K562 (cell line): ENCODE data around the gene STXBP6. TPM values are rescaled to one million over a fixed set of nuclear protein-coding genes. Genes with fewer than 3 reads are reported as not detected.

Experiments
- ATAC-seq: fragments of 200-7000 bp; cut with Tn5 transposase; 3 replicates; pipeline ENCODE4 v1.9.1; 2020; ENCODE audit warnings: moderate library complexity
- BruUV-seq: library from RNA; stranded (reverse); fragments of 400-500 nt; replicated peaks from 2 replicates; lab custom pipeline; 2021; lab: Mats Ljungman, UMichigan
- CTCF ChIA-PET: fragments of 300-600 bp; formaldehyde crosslinking; extraction: SDS; loops from one replicate; lab custom pipeline; 2021; ENCODE audit warnings: low intra/inter-chr PET ratio; lab: Yijun Ruan, JAX
- POLR2A ChIA-PET: fragments of 300-600, 350-650 bp; sonication (Branson Sonifier 250); formaldehyde crosslinking; extraction: SDS; loops from one replicate; lab custom pipeline; 2021; ENCODE audit warnings: antibody characterized with exemption, inconsistent platforms; lab: Yijun Ruan, JAX
- DNase-seq, 4 experiments: peaks; one replicate each; pipeline versions ENCODE4 v3.0.0 to v3.0.0-alpha.2; 2011 to 2018; ENCODE audit warnings: low spot score in 3 of 4, mixed read lengths in 3 of 4; ENCODE audit errors: extremely low read depth in 1 of 4
- FAIRE-seq: peaks from 2 replicates; lab custom pipeline; 2011; peaks lifted over from hg19 to GRCh38; lab: Jason Lieb, UNC
- H2AFZ ChIP-seq: 2 replicates; pipeline ENCODE4 v1.6.0; 2011; ENCODE audit warnings: low read depth, low read length, control low read depth, inconsistent platforms
- H3K27ac ChIP-seq: fragments of 200-600 bp; 3 replicates; pipeline ENCODE4 v1.8.0; 2011; ENCODE audit warnings: low read depth, mild to moderate bottlenecking, control low read depth, inconsistent platforms, low read length, moderate library complexity, mixed read lengths; ENCODE audit errors: extremely low read depth
- H3K27me3 ChIP-seq, 2 experiments: fragments of 300-600 bp in 1 of 2; 2 replicates in 1 of 2; 3 replicates in 1 of 2; pipeline versions ENCODE4 v1.6.0 to v1.8.0; 2011; ENCODE audit warnings: inconsistent platforms in 2 of 2, low read length in 2 of 2, mild to moderate bottlenecking in 1 of 2, mixed read lengths in 1 of 2, moderate library complexity in 1 of 2; ENCODE audit not compliant: control insufficient read depth in 2 of 2, insufficient read depth in 2 of 2
- H3K36me3 ChIP-seq: fragments of 300-600 bp; 3 replicates; pipeline ENCODE4 v1.8.0; 2011; ENCODE audit warnings: mild to moderate bottlenecking, low read length, inconsistent platforms; ENCODE audit not compliant: control insufficient read depth, insufficient read depth
- H3K4me1 ChIP-seq, 2 experiments: fragments of 200-600 bp in 1 of 2; replicated peaks in 1 of 2; 2 replicates in 1 of 2; 3 replicates in 1 of 2; pipeline versions ENCODE4 v1.5.1 to v1.8.0; 2011; ENCODE audit warnings: inconsistent platforms in 2 of 2, low read length in 2 of 2, mild to moderate bottlenecking in 1 of 2, mixed read lengths in 1 of 2, moderate library complexity in 1 of 2; ENCODE audit not compliant: control insufficient read depth in 2 of 2, insufficient read depth in 2 of 2
- H3K4me2 ChIP-seq: 2 replicates; pipeline ENCODE4 v1.6.1; 2011; ENCODE audit warnings: low read length, control low read depth, inconsistent platforms, mixed read lengths; ENCODE audit not compliant: insufficient read depth
- H3K4me3 ChIP-seq: fragments of 200-600 bp; sonication (generic), shearing (Covaris generic); 2 replicates; pipeline ENCODE4 v1.5.1; 2016; ENCODE audit warnings: control low read depth, inconsistent platforms
- H3K79me2 ChIP-seq: fragments of 200-600 bp; 3 replicates; pipeline ENCODE4 v1.8.0; 2011; ENCODE audit warnings: low read length, inconsistent platforms; ENCODE audit not compliant: control insufficient read depth, insufficient read depth
- H3K9ac ChIP-seq, 2 experiments: 2 replicates each; pipeline versions ENCODE4 v1.6.0 to v1.6.1; 2011; ENCODE audit warnings: low read depth in 2 of 2, low read length in 2 of 2, control low read depth in 1 of 2, inconsistent platforms in 1 of 2, mild to moderate bottlenecking in 1 of 2, mixed read lengths in 1 of 2; ENCODE audit not compliant: insufficient read depth in 1 of 2
- H3K9me1 ChIP-seq: one replicate; pipeline ENCODE4 v1.6.0; 2011; ENCODE audit warnings: inconsistent platforms, mild to moderate bottlenecking, low read length, moderate library complexity; ENCODE audit not compliant: control insufficient read depth, insufficient read depth
- H3K9me3 ChIP-seq: replicated peaks from 2 replicates; pipeline ENCODE4 v1.5.1; 2011; ENCODE audit warnings: low read depth, low read length, inconsistent platforms; ENCODE audit not compliant: control insufficient read depth, insufficient read depth
- H4K20me1 ChIP-seq: replicated peaks from 2 replicates; pipeline ENCODE4 v1.6.1; 2011; ENCODE audit warnings: low read length, inconsistent platforms, mixed read lengths; ENCODE audit not compliant: control insufficient read depth, insufficient read depth
- CBX2 ChIP-seq: fragments of 200-600 bp; sonication (generic); IDR thresholded peaks from one replicate; pipeline ENCODE4 v1.6.1; 2012; ENCODE audit warnings: mild to moderate bottlenecking, low read length, inconsistent platforms; ENCODE audit not compliant: insufficient read depth, poor library complexity, severe bottlenecking
- GABPB1 ChIP-seq: sonication (generic); formaldehyde crosslinking; IDR thresholded peaks from 2 replicates; pipeline ENCODE4 v1.8.0; 2022; ENCODE audit warnings: mild to moderate bottlenecking, missing genetic modification reagents
- IFI16 ChIP-seq: fragments of 250-450 bp; sonication (Bioruptor Pico); IDR thresholded peaks from 2 replicates; pipeline ENCODE4 v2.1.2; 2022; ENCODE audit warnings: mild to moderate bottlenecking, inconsistent platforms
- KAT7 ChIP-seq: sonication (generic); formaldehyde crosslinking; IDR thresholded peaks from 2 replicates; pipeline ENCODE4 v1.8.0; 2022; ENCODE audit warnings: missing genetic modification reagents, mild to moderate bottlenecking, borderline replicate concordance
- NR4A1 ChIP-seq, 2 experiments: fragments of 250-450 bp in 1 of 2; fragments of 450-650 bp in 1 of 2; sonication (Bioruptor Pico) in 1 of 2; IDR thresholded peaks; 2 replicates each; pipeline versions ENCODE4 v1.4.0 to v1.6.1; 2016 to 2020; ENCODE audit warnings: mild to moderate bottlenecking in 2 of 2, missing compliant biosample characterization in 1 of 2, missing genetic modification characterization in 1 of 2, moderate library complexity in 1 of 2
- ZNF140 ChIP-seq: fragments of 250-450 bp; sonication (Bioruptor Pico); IDR thresholded peaks from 2 replicates; pipeline ENCODE4 v1.8.0; 2021; ENCODE audit warnings: moderate library complexity, mild to moderate bottlenecking, inconsistent platforms
- ZNF695 ChIP-seq: fragments of 450-650 bp; formaldehyde crosslinking; IDR thresholded peaks from 2 replicates; pipeline ENCODE4 v1.4.0; 2020; ENCODE audit warnings: mild to moderate bottlenecking, moderate library complexity
- WGBS: fragments of 100-300 bp; shearing (Covaris generic); methylation state at CpG from one replicate; pipeline ENCODE4 v1.1.6; 2016; ENCODE audit warnings: low coverage, mixed read lengths; ENCODE audit not compliant: insufficient coverage; ENCODE audit errors: missing lambda C conversion rate; 5-methylcytosine and 5-hydroxymethylcytosine counted together
- in situ Hi-C: fragments of 300-500 bp; cut with MboI; formaldehyde crosslinking; loops from 4 replicates; pipeline ENCODE4 v1.15.0; 2018; ENCODE audit warnings: inconsistent platforms, mixed read lengths
- intact Hi-C: fragments of 100-400 bp; cut with micrococcal nuclease; formaldehyde crosslinking; loops from 2 replicates; pipeline ENCODE4 v1.14.2; 2022
- polyA plus RNA-seq, 8 experiments: library from polyadenylated mRNA; depleted of rRNA in 4 of 8; stranded (reverse) in 5 of 8; unstranded in 3 of 8; fragments of >200 nt; fragmentation: Nextera tagmentation in 2 of 8; fragmentation: Illumina TruSeq in 1 of 8; extraction: Ambion mirVana in 2 of 8; extraction: Trizol in 1 of 8; gene quantifications; 2 replicates each; pipeline versions ENCODE4 v1.2.1 to v1.2.3, GENCODE V29; 2011 to 2014; ENCODE audit warnings: inconsistent platforms in 1 of 8, missing spikeins in 1 of 8
- total RNA-seq, 7 experiments: library from RNA; depleted of rRNA in 6 of 7; stranded (reverse); fragments of >200 nt in 6 of 7; fragmentation: Illumina TruSeq in 2 of 7; extraction: Trizol in 2 of 7; gene quantifications; 2 replicates each; pipeline versions ENCODE4 v1.2.1 to v1.2.3, GENCODE V29; 2011 to 2021; ENCODE audit warnings: low replicate concordance in 1 of 7
- TF ChIP-seq, protein P1 (sequence below): fragments of 250-450 bp; sonication (Bioruptor Pico); IDR thresholded peaks from 2 replicates; pipeline ENCODE4 v1.8.0; 2022; ENCODE audit warnings: inconsistent platforms, mild to moderate bottlenecking, moderate library complexity, borderline replicate concordance
- TF ChIP-seq, protein P2 (sequence below): sonication (generic); IDR thresholded peaks from 2 replicates; pipeline ENCODE4 v1.6.1; 2016
- TF ChIP-seq, protein P3 (sequence below): sonication (generic); formaldehyde crosslinking; IDR thresholded peaks from 2 replicates; pipeline ENCODE4 v1.8.0; 2022; ENCODE audit warnings: missing genetic modification reagents, mild to moderate bottlenecking, borderline replicate concordance

Gene STXBP6
- total and polyA plus RNA-seq, 9 of the 15 experiments (the other 6 are each of a cell fraction or from before 2014, with no cell fraction given) = 0.27 to 0.89 (median 0.59) TPM

DNA sequence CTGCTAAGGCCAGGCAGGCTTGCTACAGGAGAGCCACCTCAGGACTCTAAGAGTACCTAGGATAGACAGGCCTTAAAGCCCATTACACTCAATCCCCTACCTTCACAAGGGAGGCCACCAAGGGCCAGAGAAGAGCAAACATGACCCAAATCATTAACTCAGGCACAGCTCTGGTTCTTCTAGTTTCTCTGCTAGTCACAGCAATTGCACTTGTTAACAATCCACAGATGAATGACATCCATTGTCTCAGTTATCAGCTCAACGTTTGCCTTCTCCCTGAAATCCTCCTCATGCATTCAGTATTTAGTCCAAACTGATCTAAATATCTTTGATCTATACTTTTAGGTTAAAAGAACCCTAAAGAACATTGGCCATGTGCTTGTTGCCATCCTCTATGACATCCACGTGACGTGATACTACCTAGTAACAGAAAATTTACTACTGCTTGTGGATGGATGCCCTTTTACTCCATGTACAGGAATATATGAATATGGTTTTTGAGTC lies 164.5 kb downstream of the STXBP6 start:
- Histone ChIP-seq H4K20me1 (no peaks in the 10 kb centered on the region), H3K79me2 (no peaks in the 10 kb centered on the region), H3K27me3 (no peaks in the 10 kb centered on the region), H3K36me3 (no peaks in the 10 kb centered on the region), H3K4me1 (no peaks in the 10 kb centered on the region), H3K9ac (no peak overlapping the region), H3K9me1 (no peaks in the 10 kb centered on the region), H3K4me2 (no peak overlapping the region), H2AFZ (no peak overlapping the region), H3K4me3 (no peak overlapping the region), H3K27ac (no peak overlapping the region), H3K9me3 (no peaks in the 10 kb centered on the region)
- DNase-seq (no peak), ATAC-seq (no peak), FAIRE-seq (no peak)
- intact Hi-C loops = no loop called here
- 0% methylated on average over 3 of the region's 3 CpGs for WGBS
- in situ Hi-C loops = no loop called here
- ChIA-PET CTCF (no interaction called here), POLR2A (interaction anchor here (1.3 kb wide), 1 partner anchor 8 kb away, joined by 3 read pairs; no protein-coding TSS in a partner anchor)
- no TSS peak for BruUV-seq
- TF ChIP-seq, protein P1, sequence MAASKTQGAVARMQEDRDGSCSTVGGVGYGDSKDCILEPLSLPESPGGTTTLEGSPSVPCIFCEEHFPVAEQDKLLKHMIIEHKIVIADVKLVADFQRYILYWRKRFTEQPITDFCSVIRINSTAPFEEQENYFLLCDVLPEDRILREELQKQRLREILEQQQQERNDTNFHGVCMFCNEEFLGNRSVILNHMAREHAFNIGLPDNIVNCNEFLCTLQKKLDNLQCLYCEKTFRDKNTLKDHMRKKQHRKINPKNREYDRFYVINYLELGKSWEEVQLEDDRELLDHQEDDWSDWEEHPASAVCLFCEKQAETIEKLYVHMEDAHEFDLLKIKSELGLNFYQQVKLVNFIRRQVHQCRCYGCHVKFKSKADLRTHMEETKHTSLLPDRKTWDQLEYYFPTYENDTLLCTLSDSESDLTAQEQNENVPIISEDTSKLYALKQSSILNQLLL = no peak
- TF ChIP-seq IFI16 (no peak), GABPB1 (CRISPR knock-in tag) (no peak), CBX2 (no peak), KAT7 (no peak), ZNF695 (no peak), ZNF140 (CRISPR knock-in tag) (no peak), NR4A1 (CRISPR knock-in tag; IDR thresholded peaks at IDR 0.05) (no peak), NR4A1 (tag; IDR thresholded peaks at IDR 0.05) (no peak)
- TF ChIP-seq, protein P2, sequence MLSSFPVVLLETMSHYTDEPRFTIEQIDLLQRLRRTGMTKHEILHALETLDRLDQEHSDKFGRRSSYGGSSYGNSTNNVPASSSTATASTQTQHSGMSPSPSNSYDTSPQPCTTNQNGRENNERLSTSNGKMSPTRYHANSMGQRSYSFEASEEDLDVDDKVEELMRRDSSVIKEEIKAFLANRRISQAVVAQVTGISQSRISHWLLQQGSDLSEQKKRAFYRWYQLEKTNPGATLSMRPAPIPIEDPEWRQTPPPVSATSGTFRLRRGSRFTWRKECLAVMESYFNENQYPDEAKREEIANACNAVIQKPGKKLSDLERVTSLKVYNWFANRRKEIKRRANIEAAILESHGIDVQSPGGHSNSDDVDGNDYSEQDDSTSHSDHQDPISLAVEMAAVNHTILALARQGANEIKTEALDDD = no peak
- TF ChIP-seq, protein P3, sequence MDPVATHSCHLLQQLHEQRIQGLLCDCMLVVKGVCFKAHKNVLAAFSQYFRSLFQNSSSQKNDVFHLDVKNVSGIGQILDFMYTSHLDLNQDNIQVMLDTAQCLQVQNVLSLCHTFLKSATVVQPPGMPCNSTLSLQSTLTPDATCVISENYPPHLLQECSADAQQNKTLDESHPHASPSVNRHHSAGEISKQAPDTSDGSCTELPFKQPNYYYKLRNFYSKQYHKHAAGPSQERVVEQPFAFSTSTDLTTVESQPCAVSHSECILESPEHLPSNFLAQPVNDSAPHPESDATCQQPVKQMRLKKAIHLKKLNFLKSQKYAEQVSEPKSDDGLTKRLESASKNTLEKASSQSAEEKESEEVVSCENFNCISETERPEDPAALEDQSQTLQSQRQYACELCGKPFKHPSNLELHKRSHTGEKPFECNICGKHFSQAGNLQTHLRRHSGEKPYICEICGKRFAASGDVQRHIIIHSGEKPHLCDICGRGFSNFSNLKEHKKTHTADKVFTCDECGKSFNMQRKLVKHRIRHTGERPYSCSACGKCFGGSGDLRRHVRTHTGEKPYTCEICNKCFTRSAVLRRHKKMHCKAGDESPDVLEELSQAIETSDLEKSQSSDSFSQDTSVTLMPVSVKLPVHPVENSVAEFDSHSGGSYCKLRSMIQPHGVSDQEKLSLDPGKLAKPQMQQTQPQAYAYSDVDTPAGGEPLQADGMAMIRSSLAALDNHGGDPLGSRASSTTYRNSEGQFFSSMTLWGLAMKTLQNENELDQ (CRISPR knock-in tag) = no peak
